Mucosa of descending colon (tissue), 3 donors: ENCODE data around the gene CFAP20DC. TPM values are rescaled to one million over a fixed set of nuclear protein-coding genes. Genes with fewer than 3 reads are reported as not detected.

Experiments used
- ATAC-seq: fragments of 200-7000 bp; cut with Tn5 transposase; one replicate; pipeline ENCODE4 v1.9.1; 2020; ENCODE audit warnings: mild to moderate bottlenecking, moderate library complexity
- DNase-seq, 3 donors: peaks; one replicate each; pipeline ENCODE4 v3.0.0-alpha.2; 2020
- H3K36me3 ChIP-seq: fragments of 200-600 bp; one replicate; pipeline ENCODE4 v1.8.0; 2021; ENCODE audit warnings: low read depth, mild to moderate bottlenecking
- H3K4me1 ChIP-seq: fragments of 200-600 bp; one replicate; pipeline ENCODE4 v1.8.0; 2021; ENCODE audit warnings: low read depth, mild to moderate bottlenecking
- H3K4me3 ChIP-seq: fragments of 200-600 bp; one replicate; pipeline ENCODE4 v1.8.0; 2021; ENCODE audit warnings: mild to moderate bottlenecking
- H3K9me3 ChIP-seq: fragments of 200-600 bp; one replicate; pipeline ENCODE4 v1.8.0; 2021; ENCODE audit warnings: mild to moderate bottlenecking
- intact Hi-C, 2 donors: fragments of 100-400 bp; cut with DNase I in 1 of 2; cut with micrococcal nuclease in 1 of 2; formaldehyde crosslinking; loops; one replicate each; pipeline versions ENCODE4 v1.11.0 to v1.11.1; 2022; cut with DNase I, micrococcal nuclease
- total RNA-seq, 3 donors: library from RNA; stranded (reverse); fragmentation: NEBNext Ultra II Directional in 2 of 3; extraction: Animal tissue kit (Norgen Biotek cat#: 25700) in 2 of 3; gene quantifications; one replicate each; pipeline versions ENCODE4 v1.2.1 to v1.2.4, GENCODE V29; 2021 to 2023
- TF ChIP-seq, protein P1 (sequence below): fragments of 200-600 bp; IDR thresholded peaks from one replicate; pipeline ENCODE4 v1.8.0; 2022; ENCODE audit warnings: antibody characterized with exemption, mild to moderate bottlenecking
- donor health status: DM: no; HTN: no; CAD: no; lungs with moderate emphysema.
- donor health status: DM: no; HTN: no; CAD: no.
- donor health status: DM: no; HTN: yes; CAD: no.

CFAP20DC gene
- total RNA-seq, 3 donors from 2014 or later, result 0.49 to 1.0 (median 0.57) TPM

DNA sequence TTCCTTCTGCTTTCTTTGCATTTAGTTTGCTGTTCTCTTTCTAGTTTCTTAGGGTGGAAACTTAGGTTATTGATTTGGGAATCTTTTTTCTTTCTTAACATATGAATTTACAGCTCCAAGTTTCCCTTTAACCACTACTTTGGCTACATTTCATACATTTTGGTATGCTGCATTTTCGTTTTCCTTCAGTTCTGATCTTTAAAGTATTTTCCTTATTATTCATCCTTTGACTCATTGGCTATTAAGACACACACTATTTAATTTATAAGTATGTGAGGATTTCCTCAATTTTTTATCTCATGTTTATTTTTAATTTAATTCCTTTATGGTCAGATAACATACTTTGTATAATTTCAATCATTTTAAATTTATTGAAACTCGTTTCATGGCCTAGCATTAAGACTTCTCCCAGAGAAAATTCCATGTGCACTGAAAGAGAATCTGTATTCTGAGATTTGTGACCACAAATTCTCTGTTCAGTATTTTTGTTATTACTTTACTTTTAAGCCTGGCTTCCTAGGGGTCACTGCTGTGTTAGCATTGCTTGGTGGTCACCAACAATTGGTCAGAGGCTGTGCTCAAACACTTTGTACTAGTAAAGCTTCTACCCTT, 87.7 kb downstream of the CFAP20DC start:
- intact Hi-C loops, result no loop called here
- Histone ChIP-seq H3K36me3 (no peaks in the 10 kb centered on the region), H3K9me3 (no peaks in the 10 kb centered on the region), H3K4me3 (no peak overlapping the region), H3K4me1 (no peaks in the 10 kb centered on the region)
- no peak for ATAC-seq
- TF ChIP-seq, protein P1, sequence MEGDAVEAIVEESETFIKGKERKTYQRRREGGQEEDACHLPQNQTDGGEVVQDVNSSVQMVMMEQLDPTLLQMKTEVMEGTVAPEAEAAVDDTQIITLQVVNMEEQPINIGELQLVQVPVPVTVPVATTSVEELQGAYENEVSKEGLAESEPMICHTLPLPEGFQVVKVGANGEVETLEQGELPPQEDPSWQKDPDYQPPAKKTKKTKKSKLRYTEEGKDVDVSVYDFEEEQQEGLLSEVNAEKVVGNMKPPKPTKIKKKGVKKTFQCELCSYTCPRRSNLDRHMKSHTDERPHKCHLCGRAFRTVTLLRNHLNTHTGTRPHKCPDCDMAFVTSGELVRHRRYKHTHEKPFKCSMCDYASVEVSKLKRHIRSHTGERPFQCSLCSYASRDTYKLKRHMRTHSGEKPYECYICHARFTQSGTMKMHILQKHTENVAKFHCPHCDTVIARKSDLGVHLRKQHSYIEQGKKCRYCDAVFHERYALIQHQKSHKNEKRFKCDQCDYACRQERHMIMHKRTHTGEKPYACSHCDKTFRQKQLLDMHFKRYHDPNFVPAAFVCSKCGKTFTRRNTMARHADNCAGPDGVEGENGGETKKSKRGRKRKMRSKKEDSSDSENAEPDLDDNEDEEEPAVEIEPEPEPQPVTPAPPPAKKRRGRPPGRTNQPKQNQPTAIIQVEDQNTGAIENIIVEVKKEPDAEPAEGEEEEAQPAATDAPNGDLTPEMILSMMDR, result no peak
- DNase-seq, result no peak

DNA sequence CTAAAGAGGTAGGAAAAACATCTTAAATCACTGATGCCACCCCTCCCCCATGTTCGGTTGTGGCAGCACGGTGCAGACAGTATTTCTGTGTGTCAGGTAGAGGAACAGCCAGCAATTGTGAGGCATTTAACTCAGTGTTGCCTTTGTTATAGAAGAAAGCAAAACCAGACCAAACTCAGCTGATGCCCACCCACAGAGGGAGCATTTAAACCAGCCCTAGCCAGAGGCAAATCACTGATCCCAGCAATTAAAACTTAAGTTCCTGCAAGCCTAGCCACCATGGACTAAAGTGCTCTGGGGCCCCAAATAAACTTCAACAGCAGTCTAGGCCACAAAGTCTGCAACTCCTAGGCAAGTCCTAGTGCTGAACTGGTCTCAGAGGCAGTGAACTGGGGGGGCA, 94.5 kb downstream of the CFAP20DC start:
- intact Hi-C loops, result no loop called here
- no peaks in the 10 kb centered on the region for H3K4me1 ChIP-seq
- TF ChIP-seq, protein P1, result no peak
- no peak for DNase-seq
- H3K9me3 ChIP-seq, result no peaks in the 10 kb centered on the region
- ATAC-seq, result no peak
- H3K4me3 ChIP-seq, result no peak overlapping the region
- no peaks in the 10 kb centered on the region for H3K36me3 ChIP-seq

DNA sequence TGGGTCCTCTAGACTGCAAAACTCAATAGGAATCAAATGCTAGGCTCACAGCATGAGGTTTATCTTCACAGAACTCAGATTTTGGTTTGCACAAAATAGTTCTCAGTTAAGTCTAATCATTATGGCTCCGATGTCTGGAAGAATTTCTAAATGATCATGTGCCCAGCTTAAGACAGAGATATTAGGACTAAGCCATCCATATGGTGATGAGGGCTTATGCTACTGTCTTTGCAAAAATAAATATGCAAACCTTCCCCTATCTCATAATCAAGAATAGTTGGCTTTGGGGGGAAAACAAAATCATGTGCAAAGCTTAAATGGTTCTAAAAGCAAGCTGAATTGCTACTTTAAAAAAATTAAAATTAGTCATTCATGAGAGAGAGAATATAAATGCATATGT, 96.5 kb downstream of the CFAP20DC start:
- intact Hi-C loops, result no loop called here
- H3K4me3 ChIP-seq, result no peak overlapping the region

DNA sequence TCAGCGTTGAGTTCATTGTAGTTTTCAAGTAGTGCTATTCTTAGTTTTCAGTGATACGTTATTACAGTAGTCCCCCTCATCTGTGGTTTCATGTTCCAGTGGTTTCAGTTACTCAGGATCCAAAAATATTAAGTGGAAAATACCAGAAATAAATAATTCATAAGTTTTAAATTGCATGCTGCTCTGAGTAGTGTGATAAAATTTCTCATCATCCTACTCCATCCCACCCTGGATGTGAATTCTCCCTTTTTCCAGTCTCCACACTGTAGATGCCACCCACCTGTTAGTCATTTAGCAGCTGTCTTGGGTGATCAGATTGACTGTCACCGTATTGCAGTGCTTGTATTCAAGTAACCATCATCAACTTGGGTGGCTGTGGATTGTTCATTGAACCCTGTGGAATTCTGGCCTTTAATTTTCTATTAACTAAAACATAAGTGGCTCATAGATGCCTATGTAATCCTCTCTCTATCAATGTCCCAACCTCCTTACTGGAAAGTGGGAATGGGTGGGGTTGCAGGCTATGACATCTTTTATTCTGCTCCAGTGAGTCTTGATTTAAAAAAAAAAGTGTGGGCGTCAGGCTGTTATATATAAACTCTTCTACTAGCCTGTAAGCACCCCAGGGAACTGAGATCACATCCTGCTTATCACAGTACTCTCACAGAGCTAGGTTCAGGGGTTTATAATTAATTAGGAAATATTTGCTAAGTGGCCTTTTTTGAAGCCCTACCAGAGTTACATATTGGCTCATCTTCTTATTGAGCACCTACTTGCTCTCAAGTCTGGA, 97.5 kb downstream of the CFAP20DC start:
- Histone ChIP-seq H3K9me3 (no peaks in the 10 kb centered on the region), H3K36me3 (no peaks in the 10 kb centered on the region), H3K4me3 (no peak overlapping the region), H3K4me1 (no peaks in the 10 kb centered on the region)
- DNase-seq (no peak), ATAC-seq (no peak)
- TF ChIP-seq, protein P1, result no peak
- intact Hi-C loops, result no loop called here

More for the DNA sequence above, 96.5 kb downstream of the CFAP20DC start:
- DNase-seq (no peak), ATAC-seq (no peak)
- no peaks in the 10 kb centered on the region for H3K9me3 ChIP-seq
- H3K4me1 ChIP-seq, result no peaks in the 10 kb centered on the region
- TF ChIP-seq, protein P1, result no peak
- no peaks in the 10 kb centered on the region for H3K36me3 ChIP-seq

DNA sequence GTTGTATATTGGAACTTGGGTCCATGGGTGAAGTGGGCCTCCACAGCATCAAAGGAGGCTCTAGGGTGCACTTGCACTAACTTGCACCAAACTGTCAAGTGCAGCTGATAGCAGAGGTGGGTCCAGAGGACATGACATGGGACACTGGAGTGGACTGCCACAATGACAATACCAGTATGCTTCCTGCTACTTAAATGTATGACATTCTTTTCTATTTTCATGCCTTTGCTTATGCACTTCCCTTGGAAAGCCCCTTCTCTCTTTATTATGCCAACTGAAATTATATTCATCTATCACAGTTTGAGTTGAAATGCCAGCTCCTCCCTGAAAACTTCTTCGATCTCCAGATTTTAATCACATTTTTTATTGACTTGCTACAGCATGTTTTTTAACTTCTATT, 101.8 kb downstream of the CFAP20DC start:
- intact Hi-C loops, result no loop called here
- no peak for ATAC-seq
- Histone ChIP-seq H3K4me3 (no peak overlapping the region), H3K9me3 (peaks cover 2% of the 10 kb centered on the region), H3K36me3 (no peaks in the 10 kb centered on the region), H3K4me1 (no peaks in the 10 kb centered on the region)
- TF ChIP-seq, protein P1, result no peak
- no peak for DNase-seq
